Endothelial cell of umbilical vein (primary cell): ENCODE measurements around the gene CTTNBP2NL. TPM values are rescaled to one million over a fixed set of nuclear protein-coding genes. Genes with fewer than 3 reads are reported as not detected.

ENCODE experiments used
- BruUV-seq: library from RNA; stranded (reverse); fragments of 400-500 nt; replicated peaks from 2 replicates; lab custom pipeline; 2021; lab: Mats Ljungman, UMichigan
- CTCF ChIA-PET: fragments of 300-600, 350-600 bp; sonication (Branson Sonifier 250); formaldehyde crosslinking; loops from one replicate; lab custom pipeline; 2021; ENCODE audit warnings: antibody characterized with exemption, inconsistent platforms; lab: Charles Lee
- POLR2A ChIA-PET: fragments of 300-600, 350-600 bp; sonication (Branson Sonifier 250); formaldehyde crosslinking; loops from one replicate; lab custom pipeline; 2021; ENCODE audit warnings: antibody characterized with exemption, inconsistent platforms; lab: Charles Lee
- DNase-seq: peaks from one replicate; pipeline ENCODE4 v3.0.0-alpha.2; 2011; ENCODE audit warnings: low read depth, low spot score
- FAIRE-seq: peaks from 2 replicates; lab custom pipeline; 2011; peaks lifted over from hg19 to GRCh38; lab: Jason Lieb, UNC
- H2AFZ ChIP-seq: 2 replicates; pipeline ENCODE4 v1.6.0; 2012; ENCODE audit warnings: low read depth, low read length, control low read depth, inconsistent platforms
- H3K27ac ChIP-seq: 2 replicates; pipeline ENCODE4 v1.5.1; 2011; ENCODE audit warnings: low read depth, mild to moderate bottlenecking, control low read depth, low read length, moderate library complexity; ENCODE audit not compliant: insufficient read depth
- H3K27me3 ChIP-seq, 2 experiments: 2 replicates each; pipeline versions ENCODE4 v1.6.0 to v1.6.1; 2011; ENCODE audit warnings: low read length in 2 of 2, mixed read lengths in 1 of 2; ENCODE audit not compliant: control insufficient read depth in 2 of 2, insufficient read depth in 2 of 2
- H3K36me3 ChIP-seq, 2 experiments: 2 replicates in 1 of 2; 3 replicates in 1 of 2; pipeline ENCODE4 v1.5.1; 2011; ENCODE audit warnings: low read length in 2 of 2, mild to moderate bottlenecking in 1 of 2, moderate library complexity in 1 of 2; ENCODE audit not compliant: control insufficient read depth in 2 of 2, insufficient read depth in 2 of 2; ENCODE audit errors: extremely low read depth in 1 of 2
- H3K4me1 ChIP-seq: 3 replicates; pipeline ENCODE4 v1.5.1; 2011; ENCODE audit warnings: mild to moderate bottlenecking, low read length; ENCODE audit not compliant: control insufficient read depth, insufficient read depth; ENCODE audit errors: extremely low read depth
- H3K4me2 ChIP-seq: 2 replicates; pipeline ENCODE4 v1.6.1; 2011; ENCODE audit warnings: low read length, control low read depth, mixed read lengths; ENCODE audit not compliant: insufficient read depth
- H3K4me3 ChIP-seq, 3 experiments: fragments of 200-600 bp in 1 of 3; sonication (generic), shearing (Covaris generic) in 1 of 3; replicated peaks in 1 of 3; 2 replicates each; pipeline ENCODE4 v1.5.1; 2011 to 2016; ENCODE audit warnings: control low read depth in 3 of 3, low read length in 3 of 3, mild to moderate bottlenecking in 2 of 3, inconsistent platforms in 1 of 3, low read depth in 1 of 3, moderate library complexity in 1 of 3; ENCODE audit not compliant: insufficient read depth in 1 of 3
- H3K79me2 ChIP-seq: 2 replicates; pipeline ENCODE4 v1.6.0; 2012; ENCODE audit warnings: low read length, inconsistent platforms; ENCODE audit not compliant: control insufficient read depth, insufficient read depth
- H3K9ac ChIP-seq: replicated peaks from 2 replicates; pipeline ENCODE3; 2011; ENCODE audit warnings: low read length, control low read depth; ENCODE audit not compliant: insufficient read depth; ENCODE audit errors: extremely low read depth
- H3K9me1 ChIP-seq: replicated peaks from 3 replicates; pipeline ENCODE4 v1.6.0; 2011; ENCODE audit warnings: mild to moderate bottlenecking, low read length; ENCODE audit not compliant: control insufficient read depth, insufficient read depth; ENCODE audit errors: extremely low read depth
- H3K9me3 ChIP-seq: replicated peaks from 2 replicates; pipeline ENCODE4 v1.5.1; 2012; ENCODE audit warnings: low read length, inconsistent platforms; ENCODE audit not compliant: control insufficient read depth, insufficient read depth
- H4K20me1 ChIP-seq: replicated peaks from 2 replicates; pipeline ENCODE3; 2011; ENCODE audit warnings: mild to moderate bottlenecking, low read length; ENCODE audit not compliant: control insufficient read depth, insufficient read depth; ENCODE audit errors: extremely low read depth
- EZH2 ChIP-seq: IDR thresholded peaks from 2 replicates; pipeline ENCODE4 v1.6.1; 2012; ENCODE audit warnings: borderline replicate concordance, low read depth, mild to moderate bottlenecking, moderate library complexity, low read length, inconsistent platforms; ENCODE audit not compliant: severe bottlenecking
- FOS ChIP-seq: IDR thresholded peaks from 2 replicates; pipeline ENCODE4 v1.6.1; 2011; ENCODE audit warnings: mild to moderate bottlenecking, low read length, moderate library complexity, borderline replicate concordance; ENCODE audit not compliant: insufficient read depth
- GATA2 ChIP-seq: IDR thresholded peaks from 2 replicates; pipeline ENCODE4 v1.7.0; 2011; ENCODE audit warnings: low read depth, mild to moderate bottlenecking, moderate library complexity, mixed read lengths, low read length; ENCODE audit not compliant: insufficient read length, insufficient read depth
- JUN ChIP-seq: IDR thresholded peaks from 2 replicates; pipeline ENCODE4 v1.6.1; 2011; ENCODE audit warnings: borderline replicate concordance, low read depth; ENCODE audit not compliant: insufficient read length, insufficient read depth
- MAX ChIP-seq: IDR thresholded peaks from 2 replicates; pipeline ENCODE4 v1.6.1; 2011; ENCODE audit not compliant: insufficient read depth, insufficient read length
- MYC ChIP-seq: IDR thresholded peaks from one replicate; pipeline ENCODE4 v1.6.1; 2011; ENCODE audit warnings: mild to moderate bottlenecking, low read depth, low read length
- POLR2A ChIP-seq: IDR thresholded peaks from 2 replicates; pipeline ENCODE4 v1.6.1; 2012; ENCODE audit warnings: low read depth, mild to moderate bottlenecking, control low read depth, low read length
- POLR2AphosphoS5 ChIP-seq: IDR thresholded peaks from 2 replicates; pipeline ENCODE4 v1.6.1; 2012; ENCODE audit warnings: low read depth, mild to moderate bottlenecking, control low read depth, low read length, moderate library complexity; ENCODE audit not compliant: insufficient read depth
- dilution Hi-C: fragments of 300-500 bp; cut with MboI; formaldehyde crosslinking; loops from one replicate; pipeline ENCODE4 v1.15.0; 2019; ENCODE audit warnings: low sequenced_read_pairs; ENCODE audit not compliant: extremely low pct_ligation_motif_present
- intact Hi-C: fragments of 100-400 bp; cut with micrococcal nuclease; formaldehyde crosslinking; loops from one replicate; pipeline ENCODE4 v1.10.0; 2022
- polyA plus RNA-seq, 4 experiments: library from polyadenylated mRNA; depleted of rRNA in 3 of 4; stranded (reverse) in 3 of 4; unstranded in 1 of 4; fragments of >200 nt; gene quantifications; 2 replicates each; pipeline versions ENCODE4 v1.2.1 to v1.2.3, GENCODE V29; 2011 to 2012; ENCODE audit warnings: missing spikeins in 1 of 4
- total RNA-seq: library from RNA; stranded (reverse); gene quantifications from 2 replicates; pipeline ENCODE4 v1.2.3, GENCODE V29; 2021
- TF ChIP-seq, protein P1 (sequence below), 2 donors: IDR thresholded peaks; 1 replicate in 1 of 2; 2 replicates in 1 of 2; pipeline ENCODE4 v1.5.1; 2011; ENCODE audit warnings: low read length in 2 of 2, mild to moderate bottlenecking in 2 of 2, moderate library complexity in 2 of 2, control low read depth in 1 of 2, inconsistent platforms in 1 of 2, low read depth in 1 of 2; ENCODE audit not compliant: insufficient read depth in 1 of 2; ENCODE audit errors: extremely low read depth in 1 of 2

CTTNBP2NL gene
- total and polyA plus RNA-seq, 2 donors (not counting 3 experiments of a cell fraction or from before 2014, with no cell fraction given) = 21.5 to 94.4 TPM

- no TSS peak for BruUV-seq
- Histone ChIP-seq H3K27ac (no peak overlapping the region), H3K9me3 (no peaks in the 10 kb centered on the region), H3K36me3 (peaks cover 24 to 42% of the 10 kb centered on the region in 2 experiments), H3K79me2 (peaks cover 26% of the 10 kb centered on the region), H3K27me3 (no peaks in the 10 kb centered on the region), H3K4me2 (no peak overlapping the region), H3K9ac (no peak overlapping the region), H3K4me1 (peaks cover 7% of the 10 kb centered on the region), H3K4me3 (no peak overlapping the region), H2AFZ (no peak overlapping the region), H3K9me1 (no peaks in the 10 kb centered on the region), H4K20me1 (no peaks in the 10 kb centered on the region)
- POLR2A ChIA-PET = no interaction called here
- FAIRE-seq (no peak), DNase-seq (peak; percentile 27)
- dilution Hi-C loops = no loop called here
- intact Hi-C loops = no loop called here
- TF ChIP-seq, protein P1, sequence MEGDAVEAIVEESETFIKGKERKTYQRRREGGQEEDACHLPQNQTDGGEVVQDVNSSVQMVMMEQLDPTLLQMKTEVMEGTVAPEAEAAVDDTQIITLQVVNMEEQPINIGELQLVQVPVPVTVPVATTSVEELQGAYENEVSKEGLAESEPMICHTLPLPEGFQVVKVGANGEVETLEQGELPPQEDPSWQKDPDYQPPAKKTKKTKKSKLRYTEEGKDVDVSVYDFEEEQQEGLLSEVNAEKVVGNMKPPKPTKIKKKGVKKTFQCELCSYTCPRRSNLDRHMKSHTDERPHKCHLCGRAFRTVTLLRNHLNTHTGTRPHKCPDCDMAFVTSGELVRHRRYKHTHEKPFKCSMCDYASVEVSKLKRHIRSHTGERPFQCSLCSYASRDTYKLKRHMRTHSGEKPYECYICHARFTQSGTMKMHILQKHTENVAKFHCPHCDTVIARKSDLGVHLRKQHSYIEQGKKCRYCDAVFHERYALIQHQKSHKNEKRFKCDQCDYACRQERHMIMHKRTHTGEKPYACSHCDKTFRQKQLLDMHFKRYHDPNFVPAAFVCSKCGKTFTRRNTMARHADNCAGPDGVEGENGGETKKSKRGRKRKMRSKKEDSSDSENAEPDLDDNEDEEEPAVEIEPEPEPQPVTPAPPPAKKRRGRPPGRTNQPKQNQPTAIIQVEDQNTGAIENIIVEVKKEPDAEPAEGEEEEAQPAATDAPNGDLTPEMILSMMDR (IDR thresholded peaks at IDR 0.05; ENCODE audit: extremely low read depth in 1 of 2, insufficient read depth in 1 of 2, low read depth in 1 of 2, low read length in 2 of 2) = no peak
- no peak for TF ChIP-seq GATA2
- TF ChIP-seq EZH2 = no peak
- TF ChIP-seq FOS = no peak
- no peak for TF ChIP-seq POLR2A
- no peak for TF ChIP-seq JUN
- TF ChIP-seq POLR2AphosphoS5 = no peak
- TF ChIP-seq MYC = no peak
- no peak for TF ChIP-seq MAX
- CTCF ChIA-PET = interaction anchor here (0.7 to 2.1 kb wide), 6 partner anchors 8 to 67 kb away, joined by 3 to 9 read pairs (median 4); no protein-coding TSS in a partner anchor
These were observed 61.9 kb downstream of the CTTNBP2NL start for GRCh38 chr1:112457955-112458354.
